Stomach (tissue), 9 donors: ENCODE results near the gene ODAD2. TPM values are rescaled to one million over a fixed set of nuclear protein-coding genes. Genes with fewer than 3 reads are reported as not detected.

Experiments used
- DNase-seq, 2 donors: peaks; one replicate each; pipeline versions ENCODE4 v3.0.0 to v3.0.0-alpha.2; 2013 to 2019
- H3K27ac ChIP-seq, 5 donors: fragments of 200-600 bp in 4 of 5; sonication (generic) in 4 of 5; one replicate each; pipeline ENCODE4 v1.5.1; 2013 to 2019; ENCODE audit warnings: mild to moderate bottlenecking in 1 of 5, moderate library complexity in 1 of 5
- H3K27me3 ChIP-seq, 3 donors: fragments of 200-600 bp; sonication (generic); one replicate each; pipeline ENCODE4 v1.5.1; 2017 to 2019; ENCODE audit warnings: mixed run types in 1 of 3
- H3K36me3 ChIP-seq, 4 donors: fragments of 200-600 bp; sonication (generic); 1 replicate in 3 of 4; 2 replicates in 1 of 4; pipeline ENCODE4 v1.5.1; 2016 to 2019
- H3K4me1 ChIP-seq, 4 donors: fragments of 200-600 bp; sonication (generic); one replicate each; pipeline ENCODE4 v1.5.1; 2016 to 2019
- H3K4me3 ChIP-seq, 4 donors: fragments of 200-600 bp; sonication (generic) in 3 of 4; one replicate each; pipeline ENCODE4 v1.5.1; 2016 to 2019; ENCODE audit warnings: mild to moderate bottlenecking in 1 of 4
- H3K9me3 ChIP-seq, 4 donors: fragments of 200-600 bp; sonication (generic); one replicate each; pipeline ENCODE4 v1.5.1; 2016 to 2019
- EP300 ChIP-seq: sonication (generic); formaldehyde crosslinking; IDR thresholded peaks from one replicate; pipeline ENCODE4 v1.6.1; 2017; ENCODE audit warnings: antibody characterized with exemption
- POLR2A ChIP-seq, 4 donors: fragments of 450-650 bp; IDR thresholded peaks; one replicate each; pipeline ENCODE4 v1.6.1; 2016; ENCODE audit warnings: antibody characterized with exemption in 4 of 4, control low read depth in 2 of 4, mild to moderate bottlenecking in 1 of 4, moderate library complexity in 1 of 4
- POLR2AphosphoS5 ChIP-seq, 3 donors: sonication (generic); formaldehyde crosslinking; IDR thresholded peaks; one replicate each; pipeline ENCODE4 v1.6.1; 2016; ENCODE audit warnings: antibody characterized with exemption in 3 of 3
- WGBS, 5 donors: extraction: QIAGEN DNeasy Blood & Tissue Kit in 3 of 5; methylation state at CpG; one replicate each; pipeline versions ENCODE4 v1.1.5 to v1.1.7; 2013 to 2018; 5-methylcytosine and 5-hydroxymethylcytosine counted together
- intact Hi-C: fragments of 100-400 bp; cut with DNase I; formaldehyde crosslinking; loops from one replicate; pipeline ENCODE4 v1.15.1; 2023; ENCODE audit warnings: low total_unique reads
- polyA plus RNA-seq, 3 donors: library from polyadenylated mRNA; stranded (reverse); fragments of 200-250 nt; gene quantifications; one replicate each; pipeline ENCODE4 v1.2.3, GENCODE V29; 2013
- total RNA-seq, 5 donors: library from RNA; depleted of rRNA; stranded (reverse); fragments of >200 nt; gene quantifications; one replicate each; pipeline versions ENCODE4 v1.1.0 to v1.2.3, GENCODE V29; 2014 to 2016
- TF ChIP-seq, protein P1 (sequence below), 7 experiments: fragments of 450-650 bp in 4 of 7; fragments of 200-600 bp in 3 of 7; sonication (generic) in 3 of 7; IDR thresholded peaks; one replicate each; pipeline ENCODE4 v1.5.1; 2016 to 2019; ENCODE audit warnings: antibody characterized with exemption in 7 of 7, control low read depth in 2 of 7, mild to moderate bottlenecking in 1 of 7
- donor health status: healthy with polysubstance abuse.
- donor health status: Bipolar disorder and iron deficiency.
- donor health status: healthy.

The ODAD2 gene
- total and polyA plus RNA-seq, 8 donors: 0.05 to 0.37 (median 0.12) TPM; not detected in 5

DNA sequence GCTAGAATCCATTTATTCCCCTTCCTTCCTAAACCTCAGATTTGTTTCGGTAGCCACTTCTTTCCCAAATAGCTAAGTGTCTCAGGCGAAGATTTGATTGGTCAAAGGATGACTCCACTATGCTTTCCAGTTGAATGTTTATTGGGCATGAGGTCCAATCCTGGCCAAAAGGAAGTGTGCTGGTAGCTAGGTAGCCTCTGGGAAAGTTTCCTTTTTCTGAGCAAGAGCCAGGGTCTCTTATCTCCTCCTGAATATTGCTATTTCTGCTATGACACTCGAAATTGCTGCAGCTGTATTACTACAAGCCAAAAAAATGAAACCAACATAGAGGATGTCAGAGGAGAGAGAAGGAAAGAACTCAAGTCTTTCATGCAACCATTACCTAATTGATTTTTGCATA is 199.8 kb downstream of the ODAD2 start:
- peaks cover 0 to 6% (median 0%) of the 10 kb centered on the region in 3 donors for H3K27me3 ChIP-seq
- no peak overlapping the region for H3K4me3 ChIP-seq
- no peak overlapping the region for H3K27ac ChIP-seq
- no peaks in the 10 kb centered on the region for H3K4me1 ChIP-seq
- 65 to 80% (median 73%) methylated on average over 3 of the region's 3 CpGs for WGBS, 5 donors
- intact Hi-C loops: no loop called here
- no peaks in the 10 kb centered on the region for H3K9me3 ChIP-seq
- TF ChIP-seq POLR2AphosphoS5 (IDR thresholded peaks at IDR 0.05) (no peak), EP300 (no peak), POLR2A (IDR thresholded peaks at IDR 0.05) (no peak)
- TF ChIP-seq, protein P1, sequence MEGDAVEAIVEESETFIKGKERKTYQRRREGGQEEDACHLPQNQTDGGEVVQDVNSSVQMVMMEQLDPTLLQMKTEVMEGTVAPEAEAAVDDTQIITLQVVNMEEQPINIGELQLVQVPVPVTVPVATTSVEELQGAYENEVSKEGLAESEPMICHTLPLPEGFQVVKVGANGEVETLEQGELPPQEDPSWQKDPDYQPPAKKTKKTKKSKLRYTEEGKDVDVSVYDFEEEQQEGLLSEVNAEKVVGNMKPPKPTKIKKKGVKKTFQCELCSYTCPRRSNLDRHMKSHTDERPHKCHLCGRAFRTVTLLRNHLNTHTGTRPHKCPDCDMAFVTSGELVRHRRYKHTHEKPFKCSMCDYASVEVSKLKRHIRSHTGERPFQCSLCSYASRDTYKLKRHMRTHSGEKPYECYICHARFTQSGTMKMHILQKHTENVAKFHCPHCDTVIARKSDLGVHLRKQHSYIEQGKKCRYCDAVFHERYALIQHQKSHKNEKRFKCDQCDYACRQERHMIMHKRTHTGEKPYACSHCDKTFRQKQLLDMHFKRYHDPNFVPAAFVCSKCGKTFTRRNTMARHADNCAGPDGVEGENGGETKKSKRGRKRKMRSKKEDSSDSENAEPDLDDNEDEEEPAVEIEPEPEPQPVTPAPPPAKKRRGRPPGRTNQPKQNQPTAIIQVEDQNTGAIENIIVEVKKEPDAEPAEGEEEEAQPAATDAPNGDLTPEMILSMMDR (IDR thresholded peaks at IDR 0.05): no peak
- DNase-seq: no peak
- no peaks in the 10 kb centered on the region for H3K36me3 ChIP-seq

GRCh38 chr10:27794157-27794556 is 204.7 kb downstream of the ODAD2 start:
- Histone ChIP-seq H3K9me3 (no peaks in the 10 kb centered on the region), H3K27ac (no peak overlapping the region), H3K4me1 (no peaks in the 10 kb centered on the region), H3K4me3 (no peak overlapping the region), H3K36me3 (no peaks in the 10 kb centered on the region), H3K27me3 (no peaks in the 10 kb centered on the region)
- intact Hi-C loops: no loop called here
- WGBS, 5 donors: 41 to 66% (median 43%) methylated on average over 1 of the region's 1 CpG
- DNase-seq: no peak
- TF ChIP-seq, protein P1 (IDR thresholded peaks at IDR 0.05): no peak
- TF ChIP-seq EP300 (no peak), POLR2A (IDR thresholded peaks at IDR 0.05) (no peak), POLR2AphosphoS5 (IDR thresholded peaks at IDR 0.05) (no peak)

DNA sequence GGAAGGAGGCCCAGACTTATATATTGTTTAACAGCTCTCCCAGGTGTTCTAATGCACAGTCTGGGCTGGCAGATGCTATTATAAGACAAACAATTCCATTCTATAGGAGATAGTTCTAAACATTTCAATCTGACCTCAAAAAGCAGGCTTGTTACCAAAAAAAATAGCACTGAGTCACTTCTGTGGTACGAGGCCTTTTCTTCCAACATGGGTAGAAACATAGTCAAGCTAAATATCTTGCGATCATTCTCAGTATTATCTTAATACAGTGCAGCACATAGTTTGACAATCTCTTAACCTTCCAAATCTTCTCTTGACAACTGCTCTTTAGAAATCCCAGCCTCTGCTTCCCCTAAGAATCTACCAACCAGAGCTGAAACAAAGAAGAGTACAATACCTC is 206.7 kb downstream of the ODAD2 start:
- intact Hi-C loops: no loop called here
- TF ChIP-seq POLR2A (IDR thresholded peaks at IDR 0.05): no peak
- TF ChIP-seq, protein P1 (IDR thresholded peaks at IDR 0.05): no peak
- TF ChIP-seq POLR2AphosphoS5 (IDR thresholded peaks at IDR 0.05): no peak
- TF ChIP-seq EP300: no peak
- 78 to 85% (median 78%) methylated on average over 2 of the region's 2 CpGs for WGBS, 5 donors

DNA sequence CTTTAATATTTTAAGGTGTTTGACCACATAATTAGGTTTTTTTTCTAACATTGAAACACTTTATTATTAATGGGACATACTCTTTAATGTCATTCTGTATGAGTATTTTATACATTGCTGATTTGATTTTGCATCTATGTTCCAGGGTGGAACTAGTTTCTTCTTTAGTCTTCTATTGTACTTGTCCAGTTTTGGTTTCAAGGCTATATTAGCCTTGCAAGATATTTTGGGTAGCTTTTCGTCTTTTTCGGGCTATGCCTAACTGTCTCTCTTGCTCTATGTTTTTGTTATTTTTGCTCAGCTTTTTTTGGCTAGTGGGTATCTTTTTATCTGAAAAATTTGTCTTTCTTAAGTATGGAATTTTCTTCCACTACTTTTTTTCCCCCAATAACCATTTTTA is 214.6 kb downstream of the ODAD2 start:
- H3K36me3 ChIP-seq: no peaks in the 10 kb centered on the region
- TF ChIP-seq POLR2A (IDR thresholded peaks at IDR 0.05): no peak
- TF ChIP-seq, protein P1 (IDR thresholded peaks at IDR 0.05): no peak
- no peak for TF ChIP-seq EP300
- no peak for TF ChIP-seq POLR2AphosphoS5 (IDR thresholded peaks at IDR 0.05)
- H3K27ac ChIP-seq: no peak overlapping the region
- no peaks in the 10 kb centered on the region for H3K4me1 ChIP-seq
- DNase-seq: no peak
- H3K4me3 ChIP-seq: no peak overlapping the region
- H3K27me3 ChIP-seq: peaks cover 0 to 8% (median 0%) of the 10 kb centered on the region in 3 donors
- intact Hi-C loops: no loop called here
- 70 to 94% (median 90%) methylated on average over 2 of the region's 2 CpGs for WGBS, 5 donors
- H3K9me3 ChIP-seq: peaks cover 0 to 8% (median 2%) of the 10 kb centered on the region in 4 donors

More for the DNA sequence above, 206.7 kb downstream of the ODAD2 start:
- no peak for DNase-seq
- H3K27me3 ChIP-seq: peaks cover 0 to 6% (median 0%) of the 10 kb centered on the region in 3 donors
- H3K36me3 ChIP-seq: no peaks in the 10 kb centered on the region
- no peaks in the 10 kb centered on the region for H3K9me3 ChIP-seq
- H3K4me1 ChIP-seq: no peaks in the 10 kb centered on the region
- no peak overlapping the region for H3K27ac ChIP-seq
- H3K4me3 ChIP-seq: no peak overlapping the region
